Stomach (tissue), 4 donors: Measurements from ENCODE around the gene ADSS1.
A peak's percentile ranks its signal among the peaks of the same experiment; 100 is the strongest.

Experiments
- CTCF ChIP-seq, 7 experiments: fragments of 450-650 bp in 4 of 7; fragments of 200-600 bp in 3 of 7; sonication (generic) in 3 of 7; IDR thresholded peaks; one replicate each; pipeline ENCODE4 v1.5.1; 2016 to 2019; ENCODE audit warnings: antibody characterized with exemption in 7 of 7, control low read depth in 2 of 7, mild to moderate bottlenecking in 1 of 7
- EP300 ChIP-seq: sonication (generic); formaldehyde crosslinking; IDR thresholded peaks from one replicate; pipeline ENCODE4 v1.6.1; 2017; ENCODE audit warnings: antibody characterized with exemption
- POLR2A ChIP-seq, 4 donors: fragments of 450-650 bp; IDR thresholded peaks; one replicate each; pipeline ENCODE4 v1.6.1; 2016; ENCODE audit warnings: antibody characterized with exemption in 4 of 4, control low read depth in 2 of 4, mild to moderate bottlenecking in 1 of 4, moderate library complexity in 1 of 4
- POLR2AphosphoS5 ChIP-seq, 3 donors: sonication (generic); formaldehyde crosslinking; IDR thresholded peaks; one replicate each; pipeline ENCODE4 v1.6.1; 2016; ENCODE audit warnings: antibody characterized with exemption in 3 of 3

GRCh38 chr14:104681689-104682074, 42.3 kb upstream of the ADSS1 start:
- no peak for TF ChIP-seq CTCF (IDR thresholded peaks at IDR 0.05)
- no peak for TF ChIP-seq POLR2A (IDR thresholded peaks at IDR 0.05)
- TF ChIP-seq POLR2AphosphoS5 (IDR thresholded peaks at IDR 0.05) = peak in 2 of 3 donors; percentile 75 to 79
- TF ChIP-seq EP300 = no peak
